Measurements from ENCODE around the gene SIK2. TPM values are rescaled to one million over a fixed set of nuclear protein-coding genes. Genes with fewer than 3 reads are reported as not detected.

The SIK2 gene
- total RNA-seq, 1 experiment from 2014 or later, result 13.0 TPM

GRCh38 chr11:111693224-111693937 is 91.1 kb downstream of the SIK2 start:
- Histone ChIP-seq H3K36me3 (ENCODE audit: control insufficient read depth in 1 of 2, insufficient read depth in 2 of 2, low read length in 2 of 2) (no peaks in the 10 kb centered on the region), H3K9me3 (ENCODE audit: control insufficient read depth in 1 of 2, insufficient read depth in 1 of 2, low read depth in 1 of 2, low read length in 2 of 2) (no peaks in the 10 kb centered on the region), H3K79me2 (ENCODE audit: insufficient read depth, low read length) (no peaks in the 10 kb centered on the region), H2AFZ (ENCODE audit: low read depth, low read length, poor library complexity, severe bottlenecking) (no peak overlapping the region), H3K4me2 (ENCODE audit: low read length) (no peak overlapping the region), H3K9me2 (ENCODE audit: insufficient read depth) (no peaks in the 10 kb centered on the region), H3K4me3 (replicated peaks in 1 of 2; ENCODE audit: low read depth in 1 of 2, low read length in 2 of 2) (no peak overlapping the region), H3K27me3 (ENCODE audit: insufficient read depth, low read length) (no peaks in the 10 kb centered on the region), H3K27ac (ENCODE audit: low read depth, low read length) (no peak overlapping the region), H3K4me1 (ENCODE audit: control insufficient read depth in 1 of 2, insufficient read depth in 2 of 2, low read length in 2 of 2) (no peaks in the 10 kb centered on the region), H3K9ac (ENCODE audit: low read length) (no peak overlapping the region), H4K20me1 (ENCODE audit: insufficient read depth) (no peaks in the 10 kb centered on the region)
- ChIA-PET CTCF (no interaction called here), RAD21 (ENCODE audit: low non-redundant PET in 1 of 2, low total read pairs in 2 of 2, uncharacterized antibody in 2 of 2, unreplicated experiment in 2 of 2) (no interaction called here), POLR2A (no interaction called here)
- ATAC-seq (no peak), DNase-seq (ENCODE audit: low read depth, low spot score) (no peak)
- no peak for TF ChIP-seq ATF3 (IDR thresholded peaks at IDR 0.05)
- TF ChIP-seq, protein P1, sequence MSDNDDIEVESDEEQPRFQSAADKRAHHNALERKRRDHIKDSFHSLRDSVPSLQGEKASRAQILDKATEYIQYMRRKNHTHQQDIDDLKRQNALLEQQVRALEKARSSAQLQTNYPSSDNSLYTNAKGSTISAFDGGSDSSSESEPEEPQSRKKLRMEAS (IDR thresholded peaks at IDR 0.05), result no peak
- BruUV-seq (replicated peaks), result no TSS peak
- intact Hi-C loops (cut with micrococcal nuclease), result no loop called here

- H3K9me3 ChIP-seq (ENCODE audit: control insufficient read depth in 1 of 2, insufficient read depth in 1 of 2, low read depth in 1 of 2, low read length in 2 of 2), result no peaks in the 10 kb centered on the region
- H3K4me3 ChIP-seq (replicated peaks in 1 of 2; ENCODE audit: low read depth in 1 of 2, low read length in 2 of 2), result no peak overlapping the region
- no peaks in the 10 kb centered on the region for H3K9me2 ChIP-seq (ENCODE audit: insufficient read depth)
- H2AFZ ChIP-seq (ENCODE audit: low read depth, low read length, poor library complexity, severe bottlenecking), result no peak overlapping the region
- no peaks in the 10 kb centered on the region for H3K27me3 ChIP-seq (ENCODE audit: insufficient read depth, low read length)
- ATAC-seq (no peak), DNase-seq (ENCODE audit: low read depth, low spot score) (no peak)
- H4K20me1 ChIP-seq (ENCODE audit: insufficient read depth), result no peaks in the 10 kb centered on the region
- H3K79me2 ChIP-seq (ENCODE audit: insufficient read depth, low read length), result no peaks in the 10 kb centered on the region
- H3K36me3 ChIP-seq (ENCODE audit: control insufficient read depth in 1 of 2, insufficient read depth in 2 of 2, low read length in 2 of 2), result no peaks in the 10 kb centered on the region
- intact Hi-C loops (cut with micrococcal nuclease), result no loop called here
- TF ChIP-seq EZH2 (IDR thresholded peaks at IDR 0.05) (no peak), EZH2phosphoT487 (IDR thresholded peaks at IDR 0.05; ENCODE audit: borderline replicate concordance) (no peak), ATF3 (IDR thresholded peaks at IDR 0.05) (no peak), SRF (IDR thresholded peaks at IDR 0.05; ENCODE audit: low read depth) (no peak), JUND (IDR thresholded peaks at IDR 0.05) (no peak), CEBPB (IDR thresholded peaks at IDR 0.05; ENCODE audit: low read depth) (no peak)
- no TSS peak for BruUV-seq (replicated peaks)
- H3K9ac ChIP-seq (ENCODE audit: low read length), result no peak overlapping the region
- no peak overlapping the region for H3K27ac ChIP-seq (ENCODE audit: low read depth, low read length)
- H3K4me1 ChIP-seq (ENCODE audit: control insufficient read depth in 1 of 2, insufficient read depth in 2 of 2, low read length in 2 of 2), result no peaks in the 10 kb centered on the region
- RAD21 ChIA-PET (ENCODE audit: low non-redundant PET in 1 of 2, low total read pairs in 2 of 2, uncharacterized antibody in 2 of 2, unreplicated experiment in 2 of 2), result no interaction called here
- CTCF ChIA-PET, result no interaction called here
- no peak overlapping the region for H3K4me2 ChIP-seq (ENCODE audit: low read length)
- POLR2A ChIA-PET, result no interaction called here
These were observed 92.6 kb downstream of the SIK2 start for GRCh38 chr11:111694851-111695250.

All from HCT116 (cell line).